Measurements from ENCODE around the gene BCL7A. TPM values are rescaled to one million over a fixed set of nuclear protein-coding genes. Genes with fewer than 3 reads are reported as not detected.
"Not testable (repeated sequence)": the region's sequence is repeated elsewhere in the genome, so short reads cannot be mapped to it uniquely, and the experiment has no call there.

Gene BCL7A
- polyA plus RNA-seq, 1 experiment, result 3.4 TPM

DNA sequence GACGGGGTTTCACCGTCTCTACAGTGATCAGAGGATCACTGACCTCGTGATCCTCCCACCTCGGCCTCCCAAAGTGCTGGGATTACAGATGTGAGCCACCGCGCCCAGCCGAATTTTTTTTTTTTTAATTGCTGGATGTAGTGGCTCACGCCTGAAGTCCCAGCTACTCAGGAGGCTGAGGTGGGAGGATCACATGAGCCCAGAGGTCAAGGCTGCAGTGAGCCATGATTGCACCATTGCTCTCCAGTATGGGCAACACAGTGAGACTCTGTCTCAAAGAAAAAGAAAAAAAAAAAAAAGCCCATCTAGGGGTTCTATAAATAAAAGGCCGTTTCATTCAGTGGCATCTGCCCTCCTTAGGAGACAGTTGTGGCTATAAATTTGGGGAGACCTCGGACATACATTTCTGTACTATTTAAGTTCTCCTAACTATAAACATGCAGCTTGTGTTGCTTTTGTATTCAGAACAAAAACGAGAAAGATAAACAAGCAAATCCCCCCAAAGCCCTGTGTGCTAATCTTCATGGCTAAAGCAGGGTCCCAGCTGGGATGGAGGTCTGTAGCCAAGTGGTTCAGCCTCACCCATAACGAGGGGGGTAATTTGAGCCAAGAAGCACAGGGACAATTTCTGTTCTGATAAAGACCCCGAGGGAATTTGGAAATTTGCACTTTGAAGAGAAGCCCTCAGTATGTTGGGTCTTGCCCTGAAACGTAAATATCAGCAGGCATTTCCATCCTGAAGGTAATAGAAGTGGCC is 35.0 kb upstream of the BCL7A start:
- no peak for DNase-seq (ENCODE audit: low read depth)
- CTCF ChIA-PET, result no interaction called here
- TF ChIP-seq, protein P1, sequence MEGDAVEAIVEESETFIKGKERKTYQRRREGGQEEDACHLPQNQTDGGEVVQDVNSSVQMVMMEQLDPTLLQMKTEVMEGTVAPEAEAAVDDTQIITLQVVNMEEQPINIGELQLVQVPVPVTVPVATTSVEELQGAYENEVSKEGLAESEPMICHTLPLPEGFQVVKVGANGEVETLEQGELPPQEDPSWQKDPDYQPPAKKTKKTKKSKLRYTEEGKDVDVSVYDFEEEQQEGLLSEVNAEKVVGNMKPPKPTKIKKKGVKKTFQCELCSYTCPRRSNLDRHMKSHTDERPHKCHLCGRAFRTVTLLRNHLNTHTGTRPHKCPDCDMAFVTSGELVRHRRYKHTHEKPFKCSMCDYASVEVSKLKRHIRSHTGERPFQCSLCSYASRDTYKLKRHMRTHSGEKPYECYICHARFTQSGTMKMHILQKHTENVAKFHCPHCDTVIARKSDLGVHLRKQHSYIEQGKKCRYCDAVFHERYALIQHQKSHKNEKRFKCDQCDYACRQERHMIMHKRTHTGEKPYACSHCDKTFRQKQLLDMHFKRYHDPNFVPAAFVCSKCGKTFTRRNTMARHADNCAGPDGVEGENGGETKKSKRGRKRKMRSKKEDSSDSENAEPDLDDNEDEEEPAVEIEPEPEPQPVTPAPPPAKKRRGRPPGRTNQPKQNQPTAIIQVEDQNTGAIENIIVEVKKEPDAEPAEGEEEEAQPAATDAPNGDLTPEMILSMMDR (IDR thresholded peaks at IDR 0.05; ENCODE audit: insufficient read depth, low read depth, low read length), result no peak
- H3K36me3 ChIP-seq (ENCODE audit: control insufficient read depth, insufficient read depth, low read length), result no peaks in the 10 kb centered on the region
- no peaks in the 10 kb centered on the region; the same call in 1 of the 2 replicates for H3K27me3 ChIP-seq (ENCODE audit: control insufficient read depth, insufficient read depth, low read length)
- no peak overlapping the region for H3K4me3 ChIP-seq (ENCODE audit: low read depth, low read length)
- POLR2A ChIA-PET, result no interaction called here

DNA sequence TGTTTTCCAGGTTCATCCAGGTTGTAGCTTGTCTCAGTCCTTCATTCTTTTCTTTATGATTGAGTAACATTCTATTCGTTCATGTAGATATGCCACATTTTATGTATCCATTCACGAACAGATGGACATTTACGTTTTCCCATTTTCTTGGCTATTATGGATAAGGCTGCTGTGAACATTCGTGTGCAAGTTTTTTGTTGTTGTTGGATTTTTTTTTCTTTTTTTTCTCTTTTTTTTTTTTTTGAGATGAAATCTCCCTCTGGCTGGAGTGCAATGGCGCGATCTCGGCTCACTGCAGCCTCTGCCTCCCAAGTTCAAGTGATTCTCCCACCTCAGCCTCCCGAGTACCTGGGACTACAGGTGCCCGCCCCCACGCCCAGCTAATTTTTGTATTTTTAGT is 33.2 kb upstream of the BCL7A start:
- H3K4me3 ChIP-seq (ENCODE audit: low read depth, low read length); POLR2A ChIA-PET; DNase-seq (ENCODE audit: low read depth); H3K36me3 ChIP-seq (ENCODE audit: control insufficient read depth, insufficient read depth, low read length); H3K27me3 ChIP-seq (ENCODE audit: control insufficient read depth, insufficient read depth, low read length): not testable (repeated sequence)
- CTCF ChIA-PET, result interaction anchor here (0.6 kb wide), 1 partner anchor 11 kb away, joined by 3 read pairs; no protein-coding TSS in a partner anchor

DNA sequence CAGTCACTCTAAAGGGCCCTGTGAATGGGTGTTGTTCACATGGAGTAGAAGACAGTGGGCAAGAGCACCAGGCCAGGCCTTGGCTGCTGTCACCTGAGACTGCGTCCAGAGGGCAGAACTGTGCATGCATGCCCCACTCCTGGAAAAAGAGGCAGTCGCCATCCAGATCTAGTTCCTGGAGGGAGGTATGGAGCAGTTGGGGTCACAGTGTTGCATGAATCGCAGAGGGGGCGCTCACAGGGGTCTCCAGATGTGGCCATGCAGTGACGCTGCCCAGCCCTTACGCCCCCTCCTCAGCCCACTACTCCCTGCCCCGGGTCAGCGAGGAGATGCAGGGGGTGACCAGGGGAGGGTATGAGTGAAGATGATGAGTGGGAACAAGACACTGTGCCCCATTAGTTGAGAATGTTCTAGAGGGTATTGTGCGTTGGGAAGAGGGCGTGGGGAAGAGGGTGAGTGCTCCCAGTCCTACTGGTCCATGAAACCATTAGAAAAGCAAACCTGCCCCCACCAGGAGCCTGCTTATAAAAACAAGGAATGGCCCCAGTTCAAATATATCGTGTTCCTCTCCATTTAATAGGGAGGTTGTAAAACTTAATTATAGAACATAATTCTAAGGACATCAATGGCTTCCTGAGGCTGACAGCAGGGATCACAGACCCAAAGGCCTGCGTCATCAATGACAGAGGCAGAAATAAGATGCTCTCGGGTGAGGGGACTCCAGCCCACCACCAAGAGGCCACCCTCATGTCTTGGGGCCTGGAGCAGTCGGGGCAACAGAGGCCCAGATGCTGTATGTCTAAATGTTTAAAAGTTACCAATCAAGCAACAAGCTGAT is 32.2 kb upstream of the BCL7A start:
- Histone ChIP-seq H3K27me3 (ENCODE audit: control insufficient read depth, insufficient read depth, low read length) (no peaks in the 10 kb centered on the region), H3K4me3 (ENCODE audit: low read depth, low read length) (no peak overlapping the region), H3K36me3 (ENCODE audit: control insufficient read depth, insufficient read depth, low read length) (no peaks in the 10 kb centered on the region)
- no peak for DNase-seq (ENCODE audit: low read depth)
- ChIA-PET POLR2A (no interaction called here), CTCF (interaction anchor here (0.7 to 1.0 kb wide), 2 partner anchors 15 to 62 kb away, joined by 3 read pairs; no protein-coding TSS in a partner anchor)
- TF ChIP-seq, protein P1 (IDR thresholded peaks at IDR 0.05; ENCODE audit: insufficient read depth, low read depth, low read length), result no peak

DNA sequence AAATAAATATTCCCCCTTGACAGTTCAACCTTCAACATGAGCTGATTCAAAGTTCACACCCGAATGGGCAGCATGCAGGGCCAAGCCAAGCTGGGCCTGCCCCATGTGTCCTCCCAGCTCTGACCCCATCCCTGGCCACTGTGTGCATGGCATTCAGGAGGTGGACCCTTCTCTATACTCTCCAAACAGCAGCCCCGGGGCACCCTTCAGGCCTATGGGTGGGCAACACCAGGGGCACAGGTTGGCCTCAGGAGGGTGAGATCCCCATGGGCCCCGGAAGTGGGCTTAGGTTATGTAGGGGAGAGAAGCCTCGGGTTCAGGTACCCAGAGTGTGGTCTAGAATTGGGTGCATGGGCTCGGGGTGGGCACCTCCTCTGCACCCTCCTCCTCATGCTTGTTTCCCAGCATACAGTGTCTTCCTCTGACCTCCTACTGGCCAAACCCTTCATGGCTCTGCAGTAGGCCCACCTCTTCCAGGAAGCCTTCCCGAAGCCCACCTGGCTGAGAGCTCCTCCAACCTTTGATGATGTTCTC is 31.5 kb upstream of the BCL7A start:
- H3K4me3 ChIP-seq (ENCODE audit: low read depth, low read length), result no peak overlapping the region
- CTCF ChIA-PET, result interaction anchor here (0.7 to 1.0 kb wide), 2 partner anchors 14 to 61 kb away, joined by 3 read pairs; no protein-coding TSS in a partner anchor
- no peak for DNase-seq (ENCODE audit: low read depth)
- H3K36me3 ChIP-seq (ENCODE audit: control insufficient read depth, insufficient read depth, low read length), result no peaks in the 10 kb centered on the region
- POLR2A ChIA-PET, result no interaction called here
- TF ChIP-seq, protein P1 (IDR thresholded peaks at IDR 0.05; ENCODE audit: insufficient read depth, low read depth, low read length), result no peak
- H3K27me3 ChIP-seq (ENCODE audit: control insufficient read depth, insufficient read depth, low read length), result no peaks in the 10 kb centered on the region

DNA sequence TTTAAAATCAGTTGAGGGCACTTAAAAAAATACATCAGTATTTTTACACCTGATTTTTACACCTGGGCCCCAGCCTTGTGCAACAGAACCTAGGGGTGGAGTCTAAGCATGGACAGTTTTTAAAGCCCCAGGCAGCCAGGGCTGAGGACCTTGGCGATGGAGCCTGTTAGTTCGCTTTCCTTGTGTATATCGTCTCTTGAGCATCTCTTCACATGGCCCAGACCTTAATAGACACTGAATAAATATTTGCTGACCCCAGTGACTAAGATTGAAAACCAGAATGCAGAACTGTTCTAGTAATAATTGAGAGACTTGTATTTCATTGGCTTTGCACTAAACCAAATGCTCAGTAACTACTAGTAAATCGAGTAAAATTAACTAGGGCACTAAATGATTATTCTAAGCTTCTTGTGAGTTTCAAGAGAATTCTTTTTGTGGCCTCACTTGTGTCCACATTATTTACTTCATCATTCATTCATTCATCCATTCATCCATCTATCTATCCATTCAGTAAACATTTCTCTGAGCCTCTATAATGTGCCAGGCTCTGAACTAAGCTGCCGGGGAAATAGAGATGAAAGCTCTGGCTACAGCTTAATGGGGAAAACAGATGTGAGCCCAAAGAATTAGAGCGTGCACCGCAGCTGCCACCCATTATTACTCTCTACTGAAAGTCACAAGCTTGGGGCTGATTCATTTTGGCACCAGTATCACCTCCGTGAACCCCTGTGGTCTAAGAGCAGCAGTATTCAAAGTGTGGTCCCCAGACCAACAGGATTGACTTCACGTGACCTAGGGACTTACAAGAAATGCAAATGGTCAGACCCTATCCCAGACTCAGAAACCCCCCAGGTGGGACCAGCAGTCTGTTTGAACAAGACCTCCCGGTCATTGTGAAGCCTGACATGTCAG is 30.7 kb upstream of the BCL7A start:
- no peak for DNase-seq (ENCODE audit: low read depth)
- TF ChIP-seq, protein P1 (IDR thresholded peaks at IDR 0.05; ENCODE audit: insufficient read depth, low read depth, low read length), result no peak
- ChIA-PET CTCF (interaction anchor here (0.7 to 1.0 kb wide), 3 partner anchors 14 to 65 kb away, joined by 3 to 4 read pairs (median 3); no protein-coding TSS in a partner anchor), POLR2A (no interaction called here)
- Histone ChIP-seq H3K4me3 (ENCODE audit: low read depth, low read length) (no peak overlapping the region), H3K36me3 (ENCODE audit: control insufficient read depth, insufficient read depth, low read length) (no peaks in the 10 kb centered on the region), H3K27me3 (ENCODE audit: control insufficient read depth, insufficient read depth, low read length) (no peaks in the 10 kb centered on the region)
